WI38 (cell line): Measurements from ENCODE around the gene UNC13D.
"Not testable (repeated sequence)": the region's sequence is repeated elsewhere in the genome, so short reads cannot be mapped to it uniquely, and the experiment has no call there.

Experiments
- H3K4me3 ChIP-seq: 2 replicates; pipeline ENCODE4 v1.5.1; 2011; ENCODE audit warnings: low read depth, mild to moderate bottlenecking, control low read depth, low read length
- CTCF ChIP-seq: IDR thresholded peaks from 2 replicates; pipeline ENCODE4 v1.5.1; 2012; ENCODE audit warnings: low read depth, mild to moderate bottlenecking, control low read depth, low read length

UNC13D gene

GRCh38 chr17:75888484-75888883 lies 44.3 kb upstream of the UNC13D start:
- H3K4me3 ChIP-seq, result no peak overlapping the region
- no peak for TF ChIP-seq CTCF

GRCh38 chr17:75885860-75886259 lies 41.7 kb upstream of the UNC13D start:
- H3K4me3 ChIP-seq, result not testable (repeated sequence)

- no peak for TF ChIP-seq CTCF
- no peak overlapping the region for H3K4me3 ChIP-seq
Measured at GRCh38 chr17:75885431-75885830, 41.2 kb upstream of the UNC13D start.

GRCh38 chr17:75881678-75882454 lies 37.7 kb upstream of the UNC13D start:
- TF ChIP-seq CTCF, result no peak
- no peak overlapping the region for H3K4me3 ChIP-seq

- H3K4me3 ChIP-seq, result no peak overlapping the region
Measured at GRCh38 chr17:75880266-75880665, 36.1 kb upstream of the UNC13D start.

GRCh38 chr17:75878174-75878998 lies 34.2 kb upstream of the UNC13D start, which contains the start of gene TRIM47:
Gene TRIM47 (minus strand): TSS chr17:75878581. CDS start chr17:75878548, 33 bp downstream.
- peak within 1 kb of the TSS; percentile 57 for H3K4me3 ChIP-seq

More at GRCh38 chr17:75880266-75880665, 36.1 kb upstream of the UNC13D start:
- no peak for TF ChIP-seq CTCF

DNA sequence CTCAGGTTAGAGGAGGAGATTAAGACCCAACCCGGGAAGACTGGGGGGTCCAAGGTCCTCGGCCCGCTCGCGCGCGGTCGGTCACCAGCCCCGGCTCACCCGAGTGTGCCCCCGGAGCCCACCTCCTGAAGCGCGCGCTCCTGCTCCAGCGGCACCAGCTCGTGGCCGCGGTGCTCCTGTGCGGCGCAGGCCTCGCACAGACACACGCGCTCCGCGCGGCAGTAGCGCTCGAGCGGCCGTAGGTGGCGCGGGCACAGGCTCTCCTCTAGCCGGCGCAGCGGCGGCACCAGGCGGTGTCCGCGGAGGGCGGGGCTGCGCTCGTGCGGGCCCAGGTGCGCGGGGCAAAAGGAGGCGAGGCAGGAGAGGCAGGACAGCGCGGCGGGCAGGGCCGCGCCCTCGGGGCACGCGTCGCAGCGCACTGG lies 33.6 kb upstream of the UNC13D start:
- H3K4me3 ChIP-seq, result peak overlapping the region; percentile 57
- TF ChIP-seq CTCF, result peak; percentile 26

More at GRCh38 chr17:75878174-75878998, 34.2 kb upstream of the UNC13D start, which contains the start of gene TRIM47:
- TF ChIP-seq CTCF, result no peak
